DMS 273 (cell line): Measurements from ENCODE around the gene ACTA1.
"Not testable (repeated sequence)": the region's sequence is repeated elsewhere in the genome, so short reads cannot be mapped to it uniquely, and the experiment has no call there.

Experiments used
- DNase-seq: peaks from one replicate; lab custom pipeline; 2025; ENCODE audit not compliant: unreplicated experiment; lab: John Stamatoyannopoulos, UW

Gene ACTA1

DNA sequence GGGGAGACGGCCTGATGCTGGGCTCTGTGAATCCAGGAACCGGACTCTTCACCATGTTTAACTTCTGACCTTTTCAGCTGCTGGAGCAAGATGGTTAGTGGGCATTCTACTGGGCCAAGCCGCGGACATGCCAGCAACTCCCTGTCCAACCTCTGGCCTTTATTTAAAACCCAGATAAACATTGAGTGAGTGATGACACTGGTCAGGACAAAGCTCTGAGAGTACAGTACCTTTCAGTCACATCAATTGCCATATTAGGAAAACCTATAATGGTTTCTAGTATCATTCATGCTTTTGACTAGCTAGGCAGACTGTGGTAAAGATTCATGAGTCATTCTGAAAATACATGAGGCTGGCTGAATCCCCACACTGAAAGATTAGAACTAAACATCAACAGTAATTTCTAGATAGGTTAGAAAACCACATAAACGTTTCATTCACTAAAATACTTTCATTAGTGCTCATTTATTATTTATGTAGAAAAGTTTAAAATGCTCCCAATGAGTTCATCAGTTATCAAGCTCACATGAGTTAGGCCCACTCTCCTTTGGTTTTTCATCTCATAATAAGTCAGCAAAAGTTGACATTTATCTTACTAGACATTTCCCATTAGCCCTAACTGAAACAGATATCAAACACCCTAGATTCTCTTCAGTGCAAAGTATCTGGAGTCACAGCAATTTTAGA is 7.1 kb upstream of the ACTA1 start:
- no peak for DNase-seq

DNA sequence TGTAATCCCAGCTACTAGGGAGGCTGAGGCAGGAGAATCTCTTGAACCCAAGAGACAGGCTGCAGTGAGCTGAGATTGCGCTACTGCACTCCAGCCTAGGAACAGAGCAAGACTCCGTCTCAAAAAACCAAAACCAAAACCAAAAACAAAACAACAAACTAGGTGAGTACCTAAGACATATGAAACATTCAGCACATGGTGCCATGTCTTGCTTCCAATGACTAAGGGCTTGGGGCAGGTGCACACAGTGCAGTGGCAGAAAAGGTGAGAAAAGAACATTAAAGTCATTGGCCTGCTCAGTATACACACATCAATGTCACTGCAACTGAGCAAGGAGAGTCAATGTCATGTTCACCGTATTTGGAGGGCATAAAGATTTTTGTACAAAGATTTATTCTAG is 4.1 kb upstream of the ACTA1 start:
- no peak for DNase-seq

DNA sequence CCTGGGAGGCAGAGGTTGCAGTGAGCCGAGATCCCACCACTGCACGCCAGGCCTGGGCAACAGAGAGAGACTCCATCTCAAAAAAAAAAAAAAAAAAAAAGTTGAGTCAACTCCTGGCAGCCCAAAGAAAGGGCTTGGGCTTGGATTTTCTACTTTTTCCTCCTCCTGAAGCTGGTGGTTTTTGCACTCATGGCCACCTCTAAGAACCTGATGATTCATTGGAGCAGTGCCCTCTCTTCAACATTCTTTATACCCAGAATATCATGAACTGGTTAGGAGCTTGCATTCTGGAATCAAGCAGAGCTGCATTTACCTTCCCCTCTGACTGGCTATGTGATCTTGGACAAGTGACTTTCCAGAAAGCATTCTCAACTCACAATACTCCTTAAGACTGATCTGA is 3.5 kb upstream of the ACTA1 start:
- DNase-seq, result no peak

DNA sequence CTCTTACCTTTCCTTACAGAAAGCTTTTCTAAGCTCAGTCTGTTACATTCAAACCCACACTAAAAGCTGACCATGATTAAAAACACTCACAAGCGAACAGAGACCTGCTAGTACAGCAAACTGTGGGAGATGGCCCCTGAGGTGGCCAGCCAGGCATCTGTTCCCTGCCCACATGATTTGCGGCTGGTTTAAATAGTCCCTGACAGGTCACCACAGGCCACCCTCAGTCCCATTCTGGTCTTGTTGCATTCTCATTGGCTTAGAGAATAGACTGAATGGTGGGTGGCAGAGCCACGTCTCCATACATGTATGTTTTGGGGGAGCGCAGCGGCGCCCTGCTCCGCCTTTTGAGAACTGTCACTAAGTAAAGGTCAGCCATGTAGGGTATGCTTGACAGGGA is 2.3 kb upstream of the ACTA1 start:
- no peak for DNase-seq

DNA sequence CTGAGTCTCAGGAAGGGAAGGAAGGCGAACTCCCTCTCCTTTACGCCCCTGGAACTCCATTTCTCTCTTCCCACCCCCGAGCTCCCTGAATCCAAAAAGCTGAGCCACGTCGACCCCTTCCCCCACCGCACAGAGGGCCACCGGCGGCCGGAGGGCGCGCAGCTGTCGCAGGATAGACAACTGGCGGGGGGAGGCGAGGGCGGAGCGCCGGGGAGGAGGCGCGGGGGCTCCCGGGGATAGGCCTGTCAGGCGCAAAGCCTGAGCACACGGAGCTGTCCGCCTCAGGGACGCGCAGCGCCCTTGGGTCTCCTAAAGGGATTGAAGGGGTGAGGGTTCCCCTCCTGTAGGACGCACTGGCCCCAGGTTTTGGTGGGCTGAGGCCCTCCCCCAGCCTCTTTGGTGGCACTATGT is 752 bp upstream of the ACTA1 start:
- DNase-seq, result no peak

DNA sequence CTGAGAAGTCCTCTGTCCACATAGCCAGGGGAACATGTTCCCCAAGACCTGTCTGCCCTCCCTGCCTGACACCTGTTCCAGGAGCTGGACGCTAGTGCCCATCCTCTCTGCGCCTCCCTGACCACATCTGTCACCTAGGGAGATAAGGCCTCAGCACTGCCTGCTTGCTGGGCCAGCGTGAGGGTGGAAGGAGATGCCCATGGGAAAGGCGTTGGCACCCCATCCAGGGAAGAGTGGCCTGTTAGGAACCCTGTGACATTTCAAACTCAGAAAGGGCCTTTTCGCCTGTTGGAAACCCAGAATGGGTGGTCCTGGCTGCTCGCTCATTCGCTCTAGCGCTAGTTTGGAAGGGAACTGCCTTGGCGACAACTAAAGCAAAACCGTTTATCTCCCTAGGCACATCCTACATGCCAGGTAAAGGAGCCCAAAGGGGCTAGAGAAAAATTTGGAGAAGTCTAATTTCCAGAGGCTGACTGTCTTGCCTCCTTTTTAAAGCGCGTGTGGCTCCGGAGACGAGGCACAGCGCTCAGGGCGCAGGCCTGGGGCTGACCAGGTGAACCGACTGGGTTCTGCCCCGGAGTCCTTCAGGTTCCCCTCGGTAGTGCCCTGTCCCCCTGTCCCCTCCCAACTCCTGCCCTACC is 410 bp downstream of the ACTA1 start:
- DNase-seq, result no peak

DNA sequence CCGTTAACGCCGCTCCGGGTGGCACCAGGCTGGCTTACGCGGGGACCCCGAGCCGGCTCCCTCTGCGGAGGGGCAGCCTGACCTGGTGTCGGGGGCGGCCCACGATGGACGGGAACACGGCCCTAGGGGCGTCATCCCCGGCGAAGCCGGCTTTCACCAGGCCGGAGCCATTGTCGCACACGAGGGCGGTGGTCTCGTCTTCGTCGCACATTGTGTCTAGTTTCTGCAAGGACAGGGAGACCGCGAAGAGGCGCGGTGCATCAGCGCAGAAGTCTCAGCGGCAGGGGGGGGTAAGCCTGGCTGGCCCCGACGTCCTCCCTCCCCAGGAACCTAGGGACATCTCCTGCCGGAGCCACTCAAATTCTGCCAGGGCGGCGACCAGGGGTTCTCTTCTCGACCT is 989 bp downstream of the ACTA1 start:
- DNase-seq, result no peak

DNA sequence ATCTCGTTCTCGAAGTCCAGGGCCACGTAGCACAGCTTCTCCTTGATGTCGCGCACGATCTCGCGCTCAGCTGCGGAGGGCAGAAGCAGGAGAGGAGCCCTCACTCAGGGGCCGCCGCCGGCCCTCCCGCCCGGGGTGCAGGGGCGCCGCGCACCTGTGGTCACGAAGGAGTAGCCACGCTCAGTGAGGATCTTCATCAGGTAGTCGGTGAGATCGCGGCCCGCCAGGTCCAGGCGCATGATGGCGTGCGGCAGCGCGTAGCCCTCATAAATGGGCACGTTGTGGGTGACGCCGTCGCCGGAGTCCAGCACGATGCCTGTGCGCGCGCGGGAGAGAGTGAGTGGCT is 1.8 kb downstream of the ACTA1 start:
- no peak for DNase-seq

DNA sequence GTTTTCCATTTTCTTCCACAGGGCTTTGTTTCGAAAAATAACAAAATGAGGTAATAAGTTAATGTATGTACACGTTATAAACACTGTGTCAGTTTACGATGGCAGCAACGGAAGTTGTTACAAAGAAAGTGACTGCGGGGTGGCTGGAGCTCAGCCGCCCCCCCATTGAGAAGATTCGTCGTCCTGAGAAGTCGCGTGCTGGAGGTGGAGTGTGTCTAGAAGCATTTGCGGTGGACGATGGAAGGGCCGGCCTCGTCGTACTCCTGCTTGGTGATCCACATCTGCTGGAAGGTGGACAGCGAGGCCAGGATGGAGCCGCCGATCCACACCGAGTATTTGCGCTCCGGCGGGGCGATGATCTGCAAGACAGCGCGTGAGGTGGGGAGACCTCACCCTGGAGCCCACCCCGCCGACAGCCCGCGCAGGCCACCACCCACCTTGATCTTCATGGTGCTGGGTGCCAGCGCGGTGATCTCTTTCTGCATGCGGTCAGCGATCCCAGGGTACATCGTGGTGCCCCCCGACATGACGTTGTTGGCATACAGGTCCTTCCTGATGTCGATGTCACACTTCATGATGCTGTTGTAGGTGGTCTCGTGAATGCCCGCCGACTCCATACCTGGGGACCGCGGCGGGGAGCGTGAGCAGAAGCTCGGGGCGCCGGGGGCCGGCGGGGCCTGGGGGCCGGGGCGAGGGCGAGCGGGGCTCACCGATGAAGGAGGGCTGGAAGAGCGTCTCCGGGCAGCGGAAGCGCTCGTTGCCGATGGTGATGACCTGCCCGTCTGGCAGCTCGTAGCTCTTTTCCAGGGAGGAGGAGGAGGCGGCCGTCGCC is 2.4 kb downstream of the ACTA1 start:
- DNase-seq, result no peak

DNA sequence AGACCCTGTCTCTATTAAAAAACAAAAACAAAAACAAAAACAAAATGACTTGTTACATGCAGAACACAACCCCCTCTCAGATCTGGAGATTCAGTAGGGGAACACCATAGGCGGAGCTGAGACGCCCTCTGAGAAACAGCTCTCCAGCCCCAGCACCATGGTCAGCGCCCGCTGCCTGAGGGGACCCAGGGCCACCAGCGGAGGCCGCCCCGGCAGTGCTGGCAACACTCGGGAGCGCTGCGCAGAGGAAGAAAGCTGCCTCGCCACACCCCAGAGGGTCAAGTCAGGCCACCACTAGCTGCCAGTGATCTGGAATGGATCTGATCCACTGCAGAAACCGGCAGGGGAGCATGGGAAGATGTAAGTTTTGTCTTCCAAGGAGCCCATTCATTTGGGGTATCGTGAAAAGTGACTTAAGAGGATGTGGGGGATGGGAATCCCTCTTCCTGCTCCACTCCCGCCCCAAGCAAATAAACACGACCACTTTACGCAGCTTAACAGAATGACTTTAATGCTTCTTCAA is 3.1 kb downstream of the ACTA1 start:
- DNase-seq, result no peak

DNA sequence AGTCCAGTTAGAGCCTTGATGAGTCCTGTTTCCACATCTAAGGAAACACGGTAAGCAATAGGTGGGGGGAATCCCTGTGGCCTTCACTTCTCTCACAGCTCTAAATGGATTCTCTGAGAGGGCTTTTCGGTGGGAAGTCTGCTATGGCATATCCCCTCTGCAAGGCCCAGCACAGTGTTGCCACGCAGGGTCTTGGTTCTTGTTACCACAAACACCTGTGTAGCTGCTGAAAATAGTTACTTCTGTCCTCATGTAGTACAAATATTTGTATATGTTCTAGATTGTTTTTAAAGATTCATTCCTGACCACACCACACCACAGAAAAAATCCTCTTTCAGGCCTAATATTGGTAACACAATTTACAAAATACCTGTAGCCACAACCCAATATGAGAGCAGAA is 5.6 kb downstream of the ACTA1 start:
- DNase-seq, result no peak

DNA sequence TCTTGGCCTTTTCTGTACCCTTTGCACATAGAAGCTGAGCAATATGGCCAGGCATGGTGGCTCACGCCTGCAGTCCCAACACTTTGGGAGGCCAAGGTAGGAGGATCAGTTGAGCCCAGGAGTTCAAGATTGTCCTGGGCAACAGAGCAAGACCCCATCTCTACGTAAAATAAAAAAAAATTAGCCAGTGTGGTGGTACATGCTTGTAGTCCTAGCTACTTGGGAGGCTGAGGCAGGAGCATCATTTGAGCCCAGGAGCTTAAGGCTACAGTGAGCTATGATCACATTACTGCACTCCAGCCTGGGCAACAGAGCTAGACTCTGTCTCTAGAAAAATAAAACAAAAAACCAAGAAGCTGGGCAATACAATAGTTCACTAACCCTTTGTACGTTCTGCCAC is 6.3 kb downstream of the ACTA1 start:
- no peak for DNase-seq

DNA sequence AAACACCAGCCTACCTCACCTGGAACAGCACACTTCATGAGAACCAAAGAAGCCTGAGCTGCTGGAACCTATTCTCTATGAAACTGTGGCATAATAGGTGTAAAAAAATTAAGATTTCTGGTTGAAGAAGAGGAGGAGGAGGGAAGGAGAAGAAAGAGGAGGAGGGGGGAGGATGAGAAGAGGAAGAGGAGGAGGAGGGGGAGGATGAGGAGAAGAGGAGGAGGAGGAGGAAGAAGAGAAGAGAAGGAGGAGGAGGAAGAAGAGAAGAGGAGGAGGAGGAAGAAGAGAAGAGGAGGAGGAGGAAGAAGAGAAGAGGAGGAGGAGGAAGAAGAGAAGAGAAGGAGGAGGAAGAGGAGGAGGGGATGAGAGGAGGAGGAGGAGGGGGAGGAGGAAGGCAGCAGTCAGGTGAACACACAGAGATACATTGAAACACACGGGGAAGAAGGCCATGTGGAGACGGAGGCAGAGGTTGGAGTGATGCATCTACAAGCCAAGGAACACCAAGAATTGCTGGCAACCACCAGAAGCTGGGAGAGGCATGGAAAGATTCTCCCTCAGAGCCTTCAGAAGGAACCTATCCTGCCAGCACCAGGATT is 8.2 kb downstream of the ACTA1 start:
- no peak for DNase-seq

DNA sequence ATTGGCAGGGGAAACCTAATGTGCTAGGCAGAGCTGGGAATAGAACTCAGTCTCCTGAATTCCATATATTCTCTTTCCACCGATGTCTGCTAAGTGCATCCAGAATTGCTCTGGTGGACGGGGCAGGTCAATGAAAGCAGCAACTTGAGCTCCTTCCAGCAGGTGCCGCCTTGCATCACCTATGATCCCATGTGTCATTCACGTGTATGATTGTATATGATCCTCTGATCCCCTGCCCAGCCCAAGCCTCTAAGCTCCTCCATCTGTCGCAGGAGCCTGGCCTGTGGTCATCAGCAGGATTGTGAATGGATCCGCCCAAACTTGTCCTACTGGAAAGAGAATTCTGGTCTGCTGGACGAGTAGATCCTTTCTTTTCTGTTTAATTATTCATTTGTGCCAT is 13.1 kb downstream of the ACTA1 start:
- DNase-seq, result peak; percentile 73

DNA sequence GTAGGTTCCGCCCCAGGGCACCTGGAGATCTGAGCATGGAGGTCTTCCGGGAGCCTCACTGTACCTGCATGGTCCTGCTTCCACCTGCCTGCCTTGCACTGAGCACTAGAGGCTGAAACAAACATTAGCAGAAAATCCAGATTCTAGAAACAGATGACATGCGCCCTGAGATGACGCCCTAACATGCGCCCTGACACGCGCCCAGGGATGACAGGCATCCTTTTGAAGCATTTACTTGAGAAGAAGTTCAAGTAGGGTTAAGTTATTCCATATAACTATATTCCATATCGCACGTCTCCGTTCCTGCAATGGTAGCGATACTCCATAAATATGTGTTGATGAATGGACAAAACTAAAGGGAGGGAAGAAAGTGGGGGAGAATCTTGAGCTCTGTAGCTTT is 13.7 kb downstream of the ACTA1 start:
- no peak for DNase-seq

DNA sequence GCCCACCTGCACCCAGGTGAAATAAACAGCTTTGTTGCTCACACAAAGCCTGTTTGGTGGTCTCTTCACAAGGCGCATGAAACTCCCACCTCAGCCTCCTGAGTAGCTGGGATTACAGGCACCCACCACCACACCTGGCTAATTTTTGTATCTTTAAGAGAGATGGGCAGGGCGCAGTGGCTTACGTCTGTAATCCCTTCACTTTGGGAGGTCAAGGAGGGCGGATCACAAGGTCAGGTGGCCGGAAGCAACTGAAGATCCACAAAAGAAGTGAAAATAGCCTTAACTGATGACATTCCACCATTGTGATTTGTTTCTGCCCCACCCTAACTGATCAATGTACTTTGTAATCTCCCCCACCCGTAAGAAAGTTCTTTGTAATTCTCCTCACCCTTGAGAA is 15.3 kb downstream of the ACTA1 start:
- not testable (repeated sequence) for DNase-seq

DNA sequence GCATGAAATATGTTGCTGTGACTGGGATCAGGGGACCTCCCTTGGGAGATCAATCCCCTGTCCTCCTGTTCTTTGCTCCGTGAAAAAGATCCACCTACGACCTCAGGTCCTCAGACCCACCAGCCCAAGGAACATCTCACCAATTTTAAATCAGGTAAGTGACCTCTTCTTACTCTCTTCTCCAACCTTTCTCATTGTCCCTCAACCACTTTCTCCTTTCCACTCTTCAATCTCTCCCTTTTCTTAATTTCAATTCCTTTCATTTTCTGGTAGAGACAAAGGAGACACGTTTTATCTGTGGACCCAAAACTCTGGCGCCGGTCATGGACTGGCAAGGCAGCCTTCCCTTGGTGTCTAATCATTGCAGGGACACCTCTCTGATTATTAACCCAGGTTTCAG is 21.1 kb downstream of the ACTA1 start:
- not testable (repeated sequence) for DNase-seq

DNA sequence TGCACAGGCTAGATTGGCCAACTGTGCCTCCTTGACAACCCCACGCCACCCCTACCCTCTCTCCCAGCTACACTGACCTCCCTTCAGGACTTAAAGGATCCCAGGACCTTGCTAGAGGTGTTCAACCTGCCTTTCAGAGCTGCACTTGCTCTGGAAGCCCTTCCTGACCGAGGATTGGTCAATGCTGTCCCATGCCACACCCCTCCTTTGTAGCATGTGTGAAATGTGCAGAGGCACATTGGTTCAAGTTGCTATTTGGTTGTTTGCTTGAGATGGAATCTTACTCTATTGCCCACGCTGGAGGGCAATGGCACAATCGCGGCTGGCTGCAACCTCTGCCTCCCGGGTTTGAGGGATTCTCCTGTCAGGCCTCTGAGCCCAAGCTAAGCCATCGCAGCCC is 21.8 kb downstream of the ACTA1 start:
- DNase-seq, result peak; percentile 26

DNA sequence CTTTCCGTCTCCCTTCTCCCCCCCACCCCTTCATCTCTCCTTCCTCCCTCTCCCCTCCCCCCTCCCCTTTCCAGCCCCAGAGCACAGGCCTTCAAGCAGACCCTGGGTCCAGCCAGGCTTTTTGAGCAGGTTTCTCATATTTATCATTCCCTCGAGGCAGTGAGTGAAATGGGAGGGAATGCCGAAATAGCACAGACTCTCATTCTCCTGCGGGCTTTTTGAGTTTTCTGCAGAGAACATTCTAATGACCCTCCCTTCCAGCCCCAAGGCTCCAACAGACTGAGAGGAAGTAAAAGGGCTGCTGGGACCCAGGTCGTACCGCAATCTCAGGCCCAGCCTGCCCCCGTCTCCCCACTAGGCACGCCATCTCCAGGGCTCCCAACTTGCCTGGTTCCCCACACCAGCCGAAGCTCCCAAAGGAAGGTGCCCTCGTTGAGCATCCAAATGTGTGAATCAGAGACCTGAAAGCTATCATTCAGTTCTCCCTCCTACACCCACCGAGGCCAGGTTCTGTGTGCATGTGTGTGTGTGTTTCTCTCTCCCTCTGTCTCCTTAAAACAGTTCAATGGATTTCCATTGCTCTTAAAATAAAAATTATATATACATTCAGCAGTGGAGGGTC is 22.3 kb downstream of the ACTA1 start:
- peak; percentile 51 for DNase-seq

DNA sequence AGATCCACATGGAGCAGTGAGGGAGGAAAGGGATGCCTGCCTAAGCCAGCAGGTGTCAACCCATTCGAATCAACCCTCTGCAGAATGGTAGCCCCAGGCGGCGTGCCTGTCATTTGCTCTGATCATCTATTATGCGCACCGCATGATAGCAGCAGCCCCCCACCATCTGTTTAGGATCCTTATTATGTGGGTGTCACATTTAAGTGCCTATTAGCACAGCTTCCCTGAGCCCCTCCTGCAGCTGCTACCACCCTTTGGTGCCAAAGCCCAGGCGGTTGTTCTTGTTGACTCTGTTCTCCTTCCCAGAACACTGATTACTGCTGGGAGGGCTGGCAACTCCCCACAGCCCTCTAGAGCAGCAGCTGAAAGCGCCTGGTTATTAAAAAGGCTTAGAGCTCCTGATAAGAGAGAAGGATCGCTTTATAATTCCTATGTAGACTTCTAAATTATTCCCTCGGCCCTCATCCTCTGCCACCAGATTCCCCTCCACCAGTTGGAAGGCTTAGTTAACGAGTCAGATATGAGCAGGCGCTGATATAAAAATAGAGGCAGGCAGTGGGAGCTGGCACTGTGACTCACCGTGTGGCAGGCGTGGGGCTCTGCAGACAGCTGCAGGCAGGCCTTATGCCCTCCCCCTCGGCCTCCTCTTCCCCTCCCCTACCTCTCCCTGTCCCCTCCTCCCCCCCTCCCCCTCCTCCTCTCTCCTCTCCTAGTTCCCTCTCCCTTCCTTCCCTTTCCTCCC is 23.0 kb downstream of the ACTA1 start:
- DNase-seq, result peak; percentile 98

DNA sequence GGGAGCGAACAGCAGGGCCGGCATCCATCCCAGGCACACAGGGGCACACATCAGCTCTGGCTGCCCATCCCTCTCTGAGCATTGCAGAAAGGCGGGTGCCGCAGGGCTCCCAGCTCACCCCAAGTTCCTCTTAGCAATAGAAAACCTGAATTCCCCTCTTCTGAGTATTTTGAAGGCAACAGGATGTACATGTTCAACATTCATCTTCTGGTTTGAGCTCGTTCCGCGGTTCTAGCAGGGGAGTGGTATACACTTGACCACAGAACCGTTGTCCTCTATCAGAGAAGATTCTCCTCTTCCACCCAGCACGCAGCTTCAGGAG is 23.6 kb downstream of the ACTA1 start:
- DNase-seq, result no peak
